GM12864 (cell line): Measurements from ENCODE around the gene SPDEF.

ENCODE experiments used
- DNase-seq: peaks from one replicate; pipeline ENCODE4 v3.0.0-alpha.2; 2011; ENCODE audit warnings: low read depth
- H3K4me3 ChIP-seq: 2 replicates; pipeline ENCODE4 v1.5.1; 2011; ENCODE audit warnings: mild to moderate bottlenecking, low read depth, low read length, control low read depth
- TF ChIP-seq, protein P1 (sequence below): IDR thresholded peaks from 2 replicates; pipeline ENCODE4 v1.5.1; 2011; ENCODE audit warnings: low read depth, mild to moderate bottlenecking, moderate library complexity, low read length, control low read depth, inconsistent platforms; ENCODE audit errors: missing control alignments

Gene SPDEF

GRCh38 chr6:34529665-34530327, 26.3 kb downstream of the SPDEF start:
- no peak for DNase-seq
- TF ChIP-seq, protein P1, sequence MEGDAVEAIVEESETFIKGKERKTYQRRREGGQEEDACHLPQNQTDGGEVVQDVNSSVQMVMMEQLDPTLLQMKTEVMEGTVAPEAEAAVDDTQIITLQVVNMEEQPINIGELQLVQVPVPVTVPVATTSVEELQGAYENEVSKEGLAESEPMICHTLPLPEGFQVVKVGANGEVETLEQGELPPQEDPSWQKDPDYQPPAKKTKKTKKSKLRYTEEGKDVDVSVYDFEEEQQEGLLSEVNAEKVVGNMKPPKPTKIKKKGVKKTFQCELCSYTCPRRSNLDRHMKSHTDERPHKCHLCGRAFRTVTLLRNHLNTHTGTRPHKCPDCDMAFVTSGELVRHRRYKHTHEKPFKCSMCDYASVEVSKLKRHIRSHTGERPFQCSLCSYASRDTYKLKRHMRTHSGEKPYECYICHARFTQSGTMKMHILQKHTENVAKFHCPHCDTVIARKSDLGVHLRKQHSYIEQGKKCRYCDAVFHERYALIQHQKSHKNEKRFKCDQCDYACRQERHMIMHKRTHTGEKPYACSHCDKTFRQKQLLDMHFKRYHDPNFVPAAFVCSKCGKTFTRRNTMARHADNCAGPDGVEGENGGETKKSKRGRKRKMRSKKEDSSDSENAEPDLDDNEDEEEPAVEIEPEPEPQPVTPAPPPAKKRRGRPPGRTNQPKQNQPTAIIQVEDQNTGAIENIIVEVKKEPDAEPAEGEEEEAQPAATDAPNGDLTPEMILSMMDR: no peak
- no peak overlapping the region for H3K4me3 ChIP-seq

DNA sequence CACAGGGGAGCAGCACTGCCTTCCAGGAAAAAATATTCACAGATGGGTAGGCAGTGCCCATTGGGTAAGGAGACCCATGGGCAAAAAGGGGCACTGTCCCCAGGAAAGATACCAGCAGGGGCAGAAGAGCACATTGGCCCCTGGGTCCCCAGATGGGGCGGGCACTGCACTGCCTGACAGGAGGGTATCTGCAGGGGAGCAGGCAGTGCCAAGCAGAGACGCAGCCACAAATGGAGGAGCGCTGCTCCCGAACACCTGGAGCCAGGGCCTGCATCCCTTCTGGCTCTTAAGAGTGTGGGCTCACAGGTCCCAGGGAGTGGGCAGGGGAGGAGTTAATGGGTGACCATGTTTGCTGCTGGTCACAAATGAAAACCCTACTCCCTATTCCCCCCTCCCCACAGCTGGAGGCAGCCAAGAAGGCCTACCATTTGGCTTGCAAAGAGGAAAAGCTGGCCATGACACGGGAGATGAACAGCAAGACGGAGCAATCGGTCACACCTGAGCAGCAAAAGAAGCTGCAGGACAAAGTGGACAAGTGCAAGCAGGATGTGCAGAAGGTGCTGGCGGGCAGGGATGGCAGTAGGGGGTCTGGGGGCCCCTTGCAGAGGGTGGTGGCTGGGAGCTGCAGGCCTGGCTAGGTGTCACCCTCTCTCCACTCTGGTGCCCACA, 27.0 kb downstream of the SPDEF start:
- TF ChIP-seq, protein P1: no peak

GRCh38 chr6:34527751-34528670, 28.1 kb downstream of the SPDEF start:
- DNase-seq: no peak
- no peak overlapping the region for H3K4me3 ChIP-seq
- TF ChIP-seq, protein P1: no peak

More for the DNA sequence above, 27.0 kb downstream of the SPDEF start:
- H3K4me3 ChIP-seq: no peak overlapping the region
- no peak for DNase-seq

- DNase-seq: peak; percentile 77
- no peak overlapping the region; the same call in 1 of the 2 replicates for H3K4me3 ChIP-seq
- TF ChIP-seq, protein P1: peak; percentile 74
These were observed 29.0 kb downstream of the SPDEF start for GRCh38 chr6:34526992-34527728.

GRCh38 chr6:34526241-34526972, 29.7 kb downstream of the SPDEF start:
- TF ChIP-seq, protein P1: no peak
- no peak overlapping the region for H3K4me3 ChIP-seq
- DNase-seq: no peak
